Stimulated activated CD8-positive, alpha-beta memory T cell treated with anti-CD3 and anti-CD28 coated beads, Interleukin-15, amount 100 ng/mL, for 4 hours (primary cell): ENCODE measurements around the gene CTSW.
A peak's percentile ranks its signal among the peaks of the same experiment; 100 is the strongest.

Experiments
- DNase-seq, 2 donors: peaks; one replicate each; pipeline ENCODE4 v3.0.0-alpha.2; 2020; ENCODE audit warnings: low read depth in 2 of 2

Gene CTSW

GRCh38 chr11:65903068-65903481, 23.4 kb downstream of the CTSW start:
- no peak for DNase-seq

- no peak for DNase-seq
These were observed 24.1 kb downstream of the CTSW start for GRCh38 chr11:65903715-65904114.

- DNase-seq, result no peak
These were observed 27.0 kb downstream of the CTSW start for GRCh38 chr11:65906602-65907001.

GRCh38 chr11:65907878-65908277, 28.2 kb downstream of the CTSW start:
- DNase-seq, result no peak

- DNase-seq, result no peak
These were observed 32.3 kb downstream of the CTSW start for GRCh38 chr11:65911682-65912568.

GRCh38 chr11:65912845-65913244, 33.2 kb downstream of the CTSW start:
- DNase-seq, result no peak

- no peak for DNase-seq
These were observed 35.6 kb downstream of the CTSW start for GRCh38 chr11:65915101-65915820.

GRCh38 chr11:65915821-65916251, 36.2 kb downstream of the CTSW start:
- DNase-seq, result no peak

GRCh38 chr11:65916391-65916790, 36.8 kb downstream of the CTSW start:
- no peak for DNase-seq

GRCh38 chr11:65917077-65917433, 37.4 kb downstream of the CTSW start:
- no peak for DNase-seq

- DNase-seq, result no peak
These were observed 38.0 kb downstream of the CTSW start for GRCh38 chr11:65917434-65918210.

GRCh38 chr11:65918211-65919140, 38.8 kb downstream of the CTSW start, which contains the start of gene C11orf68:
C11orf68 (minus strand) TSS chr11:65919062; CDS start chr11:65919031, 31 bp downstream.
- no peak for DNase-seq

- peak; percentile 97 to 99 for DNase-seq
These were observed 39.5 kb downstream of the CTSW start, which contains the start of gene DRAP1 for GRCh38 chr11:65919141-65919572. DRAP1 (plus strand) TSS chr11:65919426; CDS start chr11:65919502, 76 bp downstream.

GRCh38 chr11:65919573-65920371, 40.1 kb downstream of the CTSW start:
- no peak for DNase-seq

GRCh38 chr11:65920372-65920802, 40.8 kb downstream of the CTSW start:
- no peak for DNase-seq

- no peak for DNase-seq
These were observed 41.5 kb downstream of the CTSW start for GRCh38 chr11:65921033-65921555.

- no peak for DNase-seq
These were observed 42.2 kb downstream of the CTSW start for GRCh38 chr11:65921876-65922275.

GRCh38 chr11:65922565-65922964, 42.9 kb downstream of the CTSW start:
- DNase-seq, result no peak

- DNase-seq, result no peak
These were observed 45.8 kb downstream of the CTSW start for GRCh38 chr11:65925397-65925796.
